ENCODE measurements around the gene LAD1. TPM values are rescaled to one million over a fixed set of nuclear protein-coding genes. Genes with fewer than 3 reads are reported as not detected.

The LAD1 gene
- total and polyA plus RNA-seq, 2 experiments from 2014 or later, result 63.5 to 64.2 TPM

- Histone ChIP-seq H3K79me2 (no peaks in the 10 kb centered on the region), H3K4me2 (no peak overlapping the region), H3K27ac (no peak overlapping the region), H3K4me3 (no peak overlapping the region), H3K4me1 (ENCODE audit: insufficient read depth) (no peaks in the 10 kb centered on the region), H3K9me2 (replicated peaks; ENCODE audit: insufficient read depth) (no peaks in the 10 kb centered on the region), H3K27me3 (no peaks in the 10 kb centered on the region), H4K20me1 (ENCODE audit: insufficient read depth, poor library complexity, severe bottlenecking) (no peaks in the 10 kb centered on the region), H3K9me3 (ENCODE audit: low read depth) (no peaks in the 10 kb centered on the region), H2AFZ (no peak overlapping the region), H3K36me3 (replicated peaks; ENCODE audit: insufficient read depth, low read depth) (no peaks in the 10 kb centered on the region)
- 97% methylated on average over 15 of the region's 15 CpGs for WGBS (ENCODE audit: low lambda C conversion rate, missing lambda C conversion rate)
- TF ChIP-seq EZH2 (IDR thresholded peaks at IDR 0.05; ENCODE audit: borderline replicate concordance) (no peak), EZH2phosphoT487 (IDR thresholded peaks at IDR 0.05; ENCODE audit: low read depth, severe bottlenecking, unreplicated experiment) (no peak), CTCF (IDR thresholded peaks at IDR 0.05; ENCODE audit: poor library complexity) (no peak)
- no peak for DNase-seq (ENCODE audit: low spot score)
Observed at GRCh38 chr1:201414051-201414738, 15.1 kb upstream of the LAD1 start.

DNA sequence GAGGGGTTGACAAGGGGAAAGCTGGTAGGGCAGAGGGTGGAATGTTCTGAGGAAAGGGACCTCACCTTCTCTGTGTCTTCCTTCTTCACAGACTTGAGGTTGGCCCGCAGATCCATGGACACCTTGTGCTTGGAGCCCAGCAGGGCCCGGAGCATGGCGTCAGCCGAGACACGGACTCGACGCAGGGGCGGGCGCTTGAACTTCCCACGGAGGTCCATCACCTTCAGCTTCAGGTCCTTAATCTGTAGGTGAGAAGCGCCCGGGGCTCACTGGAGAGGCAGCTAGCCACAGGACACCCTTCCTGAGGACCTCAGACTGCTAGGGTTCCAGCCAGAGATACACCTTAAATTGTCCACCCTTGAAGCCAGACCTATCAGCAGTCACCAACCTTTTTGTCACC, 12.2 kb upstream of the LAD1 start:
- WGBS (ENCODE audit: low lambda C conversion rate, missing lambda C conversion rate), result 99% methylated on average over 12 of the region's 12 CpGs
- Histone ChIP-seq H3K79me2 (no peaks in the 10 kb centered on the region), H3K9me3 (ENCODE audit: low read depth) (no peaks in the 10 kb centered on the region), H3K4me3 (no peak overlapping the region), H4K20me1 (ENCODE audit: insufficient read depth, poor library complexity, severe bottlenecking) (no peaks in the 10 kb centered on the region), H3K9me2 (replicated peaks; ENCODE audit: insufficient read depth) (no peaks in the 10 kb centered on the region), H3K36me3 (replicated peaks; ENCODE audit: insufficient read depth, low read depth) (no peaks in the 10 kb centered on the region), H3K4me2 (no peak overlapping the region), H3K4me1 (ENCODE audit: insufficient read depth) (peaks cover 6% of the 10 kb centered on the region), H2AFZ (no peak overlapping the region), H3K27ac (no peak overlapping the region), H3K27me3 (no peaks in the 10 kb centered on the region)
- no peak for TF ChIP-seq CTCF (IDR thresholded peaks at IDR 0.05; ENCODE audit: poor library complexity)
- TF ChIP-seq EZH2phosphoT487 (IDR thresholded peaks at IDR 0.05; ENCODE audit: low read depth, severe bottlenecking, unreplicated experiment), result no peak
- TF ChIP-seq EZH2 (IDR thresholded peaks at IDR 0.05; ENCODE audit: borderline replicate concordance), result no peak
- DNase-seq (ENCODE audit: low spot score), result no peak

- no peak overlapping the region for H3K27ac ChIP-seq
- no peak for TF ChIP-seq EZH2 (IDR thresholded peaks at IDR 0.05; ENCODE audit: borderline replicate concordance)
- TF ChIP-seq CTCF (IDR thresholded peaks at IDR 0.05; ENCODE audit: poor library complexity), result no peak
- no peak for TF ChIP-seq EZH2phosphoT487 (IDR thresholded peaks at IDR 0.05; ENCODE audit: low read depth, severe bottlenecking, unreplicated experiment)
- H3K36me3 ChIP-seq (replicated peaks; ENCODE audit: insufficient read depth, low read depth), result no peaks in the 10 kb centered on the region
- H3K4me3 ChIP-seq, result no peak overlapping the region
- no peaks in the 10 kb centered on the region for H3K27me3 ChIP-seq
- H2AFZ ChIP-seq, result no peak overlapping the region
- 71% methylated on average over 8 of the region's 8 CpGs for WGBS (ENCODE audit: low lambda C conversion rate, missing lambda C conversion rate)
- H3K4me2 ChIP-seq, result no peak overlapping the region
- H3K4me1 ChIP-seq (ENCODE audit: insufficient read depth), result peaks cover 23% of the 10 kb centered on the region
- no peaks in the 10 kb centered on the region for H4K20me1 ChIP-seq (ENCODE audit: insufficient read depth, poor library complexity, severe bottlenecking)
- H3K9me3 ChIP-seq (ENCODE audit: low read depth), result no peaks in the 10 kb centered on the region
- H3K9me2 ChIP-seq (replicated peaks; ENCODE audit: insufficient read depth), result no peaks in the 10 kb centered on the region
- no peaks in the 10 kb centered on the region for H3K79me2 ChIP-seq
- DNase-seq (ENCODE audit: low spot score), result no peak
Observed at GRCh38 chr1:201409440-201409839, 10.3 kb upstream of the LAD1 start.

Data from hepatocyte (in vitro differentiated cells).